Measurements from ENCODE around the gene MTO1.
"Not testable (repeated sequence)": the region's sequence is repeated elsewhere in the genome, so short reads cannot be mapped to it uniquely, and the experiment has no call there.

MTO1 gene

DNA sequence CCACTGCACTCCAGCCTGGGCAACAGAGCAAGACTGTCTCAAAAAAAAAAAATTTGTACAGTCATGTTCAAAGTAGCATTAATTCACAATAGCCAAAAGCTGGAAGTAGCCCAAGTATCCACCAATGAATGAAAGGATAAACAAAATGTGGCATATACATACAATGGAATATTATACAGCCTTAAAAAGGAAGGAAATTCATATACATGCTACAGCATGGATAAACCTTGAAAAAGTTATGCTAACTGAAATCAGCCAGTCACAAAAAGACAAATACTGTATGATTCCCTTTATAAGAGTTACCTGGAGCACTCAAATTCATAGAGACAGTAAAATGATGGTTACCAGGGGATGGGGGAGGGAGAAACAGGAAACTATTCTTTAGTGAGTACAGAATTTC is 43.6 kb downstream of the MTO1 start:
- DNase-seq (ENCODE audit: low read depth): no peak

DNA sequence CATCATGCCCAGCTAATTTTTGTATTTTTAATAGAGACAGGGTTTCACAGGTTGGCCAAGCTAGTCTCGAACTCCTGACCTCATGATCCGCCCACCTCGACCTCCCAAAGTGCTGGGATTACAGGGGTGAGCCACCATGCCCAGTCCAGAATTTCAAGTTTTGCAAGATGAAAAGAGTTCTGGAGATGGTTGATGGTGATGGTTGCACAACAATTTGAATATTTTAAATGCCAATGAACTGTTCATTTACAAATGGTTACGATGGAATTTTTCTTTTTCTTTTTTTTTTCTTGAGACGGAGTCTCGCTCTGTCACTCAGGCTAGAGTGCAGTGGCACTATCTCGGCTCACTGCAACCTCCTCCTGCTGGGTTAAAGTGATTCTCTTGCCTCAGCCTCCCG is 44.2 kb downstream of the MTO1 start:
- DNase-seq (ENCODE audit: low read depth): not testable (repeated sequence)

DNA sequence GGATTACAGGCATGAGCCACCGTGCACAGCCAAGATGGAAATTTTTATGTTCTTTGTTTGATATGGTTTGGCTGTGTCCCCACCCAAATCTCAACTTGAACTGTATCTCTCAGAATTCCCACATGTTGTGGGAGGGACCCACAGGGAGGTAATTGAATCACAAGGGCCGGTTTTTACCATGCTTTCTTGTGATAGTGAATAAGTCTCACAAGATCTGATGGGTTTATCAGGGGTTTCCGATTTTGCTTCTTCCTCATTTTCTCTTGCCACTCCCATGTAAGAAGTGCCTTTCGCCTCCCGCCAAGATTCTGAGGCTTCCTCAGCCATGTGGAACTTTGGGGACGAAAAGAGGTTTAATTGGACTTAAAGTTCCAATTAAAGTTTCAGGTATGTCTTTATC is 44.7 kb downstream of the MTO1 start:
- no peak for DNase-seq (ENCODE audit: low read depth)

DNA sequence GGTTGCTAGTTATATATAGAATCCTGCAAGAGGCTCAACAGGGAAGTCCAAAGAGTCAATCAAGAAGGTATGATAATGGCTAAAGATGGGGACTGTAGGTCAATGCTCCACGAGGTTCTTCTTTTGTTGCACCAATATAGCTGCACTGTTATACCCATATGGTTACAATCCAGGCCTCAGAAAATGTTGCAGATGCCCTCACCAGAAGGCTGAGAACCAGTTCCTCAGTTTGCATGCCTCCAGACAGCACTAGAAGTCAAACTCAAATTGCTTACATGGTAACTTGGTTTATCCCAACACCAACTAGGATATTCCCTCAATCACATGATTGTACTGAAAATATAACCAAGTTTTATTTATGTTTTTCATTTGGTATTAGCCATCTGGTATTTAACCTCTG is 47.2 kb downstream of the MTO1 start:
- DNase-seq (ENCODE audit: low read depth): no peak

DNA sequence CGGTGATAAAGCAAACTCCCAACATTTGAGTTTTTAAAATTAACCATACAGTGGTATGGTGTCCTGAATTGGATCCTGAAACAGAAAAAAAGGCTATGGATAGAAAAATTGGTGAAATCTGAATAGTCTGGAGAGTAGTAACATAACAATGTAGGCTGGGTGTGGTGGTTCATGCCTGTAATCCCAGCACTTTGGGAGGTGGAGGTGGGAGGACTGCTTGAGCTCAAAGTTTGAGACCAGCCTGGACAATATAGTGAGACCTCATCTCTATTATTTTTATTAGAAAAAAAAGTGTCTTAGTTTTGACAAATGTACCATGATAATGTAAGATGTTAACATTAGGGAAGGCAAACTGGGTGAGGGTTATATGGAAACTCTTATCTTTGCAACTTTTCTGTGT is 48.3 kb downstream of the MTO1 start:
- no peak for DNase-seq (ENCODE audit: low read depth)

DNA sequence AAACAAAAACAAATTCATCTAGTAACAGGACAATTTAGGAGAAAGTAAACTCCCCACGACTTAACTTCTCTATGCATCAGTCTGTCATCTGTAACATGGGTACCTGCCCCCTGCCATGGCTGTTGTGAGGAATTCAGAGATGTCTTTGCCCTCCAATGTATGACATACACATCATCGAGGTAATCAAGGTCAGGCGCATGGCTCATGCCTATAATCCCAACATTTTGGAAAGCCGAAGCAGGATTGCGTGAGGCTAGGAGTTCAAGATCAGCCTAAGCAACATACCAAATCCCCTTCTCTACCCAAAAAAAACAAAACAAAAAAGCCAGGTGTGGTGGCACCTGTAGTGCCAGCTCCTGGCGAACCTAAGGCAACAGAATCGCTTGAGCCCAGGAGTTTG is 50.3 kb downstream of the MTO1 start:
- DNase-seq (ENCODE audit: low read depth): no peak

DNA sequence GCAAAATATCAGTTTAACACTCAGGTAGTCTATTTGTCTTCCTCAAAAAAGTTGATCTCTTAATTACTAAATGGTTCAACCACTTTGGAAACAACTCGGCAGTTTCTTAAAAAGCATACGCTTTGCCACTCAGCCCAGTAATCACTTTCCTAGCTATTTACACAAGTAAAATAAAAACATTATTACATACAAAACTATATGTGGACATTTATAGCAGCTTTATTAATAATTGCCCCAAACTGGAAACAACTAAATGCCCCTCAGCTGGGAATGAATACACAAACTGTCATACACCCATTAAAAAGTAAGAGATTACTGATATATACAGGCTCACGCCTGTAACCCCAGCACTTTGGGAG is 51.9 kb downstream of the MTO1 start:
- no peak for DNase-seq (ENCODE audit: low read depth)

DNA sequence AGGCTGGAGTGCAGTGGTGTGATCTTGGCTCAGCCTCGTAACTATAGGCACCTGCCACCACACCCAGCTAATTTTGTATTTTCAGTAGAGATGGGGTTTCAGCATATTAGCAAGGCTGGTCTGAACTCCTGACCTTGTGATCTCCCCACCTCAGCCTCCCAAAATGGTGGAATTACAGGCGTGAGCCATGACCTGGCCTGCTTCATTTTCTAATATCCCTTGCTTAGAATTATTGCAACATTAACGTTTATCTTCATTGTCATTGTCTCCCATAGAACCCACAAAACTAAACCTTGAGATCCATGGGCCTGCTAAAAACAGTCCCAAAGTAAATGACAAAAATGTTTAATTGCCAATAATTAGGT is 53.2 kb downstream of the MTO1 start:
- peak; percentile 40 for DNase-seq (ENCODE audit: low read depth)

DNA sequence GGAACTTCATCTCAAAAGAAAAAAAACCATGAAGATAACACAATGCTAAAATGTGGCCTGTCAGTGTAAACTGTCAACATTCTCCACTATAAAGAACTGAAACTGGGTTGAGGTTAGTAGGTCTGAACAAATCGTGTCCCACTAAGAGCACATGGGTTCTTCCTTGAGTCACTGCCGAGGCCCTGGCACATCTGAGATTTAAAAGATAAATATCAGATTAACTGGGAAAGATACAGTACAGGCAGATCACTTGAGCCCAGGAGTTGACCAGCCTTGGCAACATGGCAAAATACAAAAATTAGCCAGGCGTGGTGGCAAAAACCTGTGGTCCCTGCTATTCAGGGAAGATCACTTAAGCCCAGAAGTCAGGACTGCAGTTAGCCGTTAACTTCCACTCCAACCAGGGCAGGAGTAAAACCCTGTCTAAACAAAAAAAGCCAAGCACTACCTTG is 53.7 kb downstream of the MTO1 start:
- DNase-seq (ENCODE audit: low read depth): no peak

DNA sequence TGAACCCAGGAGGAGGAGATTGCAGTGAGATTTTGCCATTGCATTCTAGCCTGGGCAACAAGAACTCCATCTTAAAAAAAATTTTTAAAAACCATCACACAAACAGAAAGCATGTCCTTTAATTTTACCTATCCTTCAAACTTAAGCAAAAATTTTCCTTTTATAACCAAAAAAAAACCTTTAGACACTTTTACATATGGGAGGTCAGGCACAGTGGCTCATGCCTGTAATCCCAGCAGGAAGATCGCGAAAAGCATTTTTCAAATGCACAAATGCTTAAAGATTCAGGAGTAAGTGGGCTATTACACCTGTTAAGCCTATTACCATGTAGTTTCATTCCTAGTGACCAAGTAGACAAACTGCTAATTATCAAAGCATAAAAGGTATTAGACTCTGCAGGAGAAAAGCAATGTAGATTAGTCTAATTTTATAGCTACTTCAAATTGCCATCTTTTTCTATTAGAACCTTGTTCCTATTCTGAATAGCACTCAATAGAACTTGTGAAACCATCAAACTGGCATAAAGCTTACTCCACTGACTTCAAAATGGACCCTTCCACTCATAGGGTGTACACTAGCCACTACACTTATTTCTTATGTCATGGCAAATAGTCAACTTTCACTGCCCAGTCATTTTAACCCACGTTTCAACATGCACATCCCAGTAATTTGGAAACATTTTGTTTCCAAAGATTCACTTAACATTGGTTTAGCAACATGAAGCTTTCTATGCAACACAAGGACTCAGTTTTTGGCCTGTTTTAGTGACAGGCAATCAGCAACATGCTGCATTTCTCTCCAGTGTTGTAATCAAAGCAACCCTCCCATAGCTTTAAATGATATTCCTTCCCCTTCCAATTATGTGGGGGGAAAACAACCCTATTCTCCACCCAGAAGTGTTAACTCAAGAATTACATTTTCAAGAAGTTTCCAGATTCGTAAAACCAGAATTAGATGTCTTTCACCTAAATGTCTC is 55.3 kb downstream of the MTO1 start:
- no peak for DNase-seq (ENCODE audit: low read depth)

DNA sequence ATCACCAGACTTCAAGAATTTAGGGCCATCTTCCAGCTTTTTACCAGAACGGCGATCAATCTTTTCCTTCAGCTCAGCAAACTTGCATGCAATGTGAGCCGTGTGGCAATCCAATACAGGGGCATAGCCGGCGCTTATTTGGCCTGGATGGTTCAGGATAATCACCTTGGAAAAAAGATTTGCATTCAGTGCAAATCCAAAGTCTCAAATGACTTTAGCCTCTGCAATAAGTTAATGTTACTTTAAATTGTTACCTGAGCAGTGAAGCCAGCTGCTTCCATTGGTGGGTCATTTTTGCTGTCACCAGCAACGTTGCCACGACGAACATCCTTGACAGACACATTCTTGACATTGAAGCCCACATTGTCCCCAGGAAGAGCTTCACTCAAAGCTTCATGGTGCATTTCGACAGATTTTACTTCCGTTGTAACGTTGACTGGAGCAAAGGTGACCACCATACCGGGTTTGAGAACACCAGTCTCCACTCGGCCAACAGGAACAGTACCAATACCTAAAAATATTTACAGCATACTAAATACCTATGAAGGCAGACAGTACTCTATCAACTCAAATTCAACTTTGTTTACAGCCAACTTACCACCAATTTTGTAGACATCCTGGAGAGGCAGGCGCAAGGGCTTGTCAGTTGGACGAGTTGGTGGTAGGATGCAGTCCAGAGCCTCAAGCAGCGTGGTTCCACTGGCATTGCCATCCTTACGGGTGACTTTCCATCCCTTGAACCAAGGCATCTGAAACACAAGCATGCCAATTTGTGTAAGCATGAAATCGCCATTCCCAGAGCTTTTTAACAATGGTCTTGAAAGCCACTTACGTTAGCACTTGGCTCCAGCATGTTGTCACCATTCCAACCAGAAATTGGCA is 56.8 kb downstream of the MTO1 start:
- not testable (repeated sequence) for DNase-seq (ENCODE audit: low read depth)

DNA sequence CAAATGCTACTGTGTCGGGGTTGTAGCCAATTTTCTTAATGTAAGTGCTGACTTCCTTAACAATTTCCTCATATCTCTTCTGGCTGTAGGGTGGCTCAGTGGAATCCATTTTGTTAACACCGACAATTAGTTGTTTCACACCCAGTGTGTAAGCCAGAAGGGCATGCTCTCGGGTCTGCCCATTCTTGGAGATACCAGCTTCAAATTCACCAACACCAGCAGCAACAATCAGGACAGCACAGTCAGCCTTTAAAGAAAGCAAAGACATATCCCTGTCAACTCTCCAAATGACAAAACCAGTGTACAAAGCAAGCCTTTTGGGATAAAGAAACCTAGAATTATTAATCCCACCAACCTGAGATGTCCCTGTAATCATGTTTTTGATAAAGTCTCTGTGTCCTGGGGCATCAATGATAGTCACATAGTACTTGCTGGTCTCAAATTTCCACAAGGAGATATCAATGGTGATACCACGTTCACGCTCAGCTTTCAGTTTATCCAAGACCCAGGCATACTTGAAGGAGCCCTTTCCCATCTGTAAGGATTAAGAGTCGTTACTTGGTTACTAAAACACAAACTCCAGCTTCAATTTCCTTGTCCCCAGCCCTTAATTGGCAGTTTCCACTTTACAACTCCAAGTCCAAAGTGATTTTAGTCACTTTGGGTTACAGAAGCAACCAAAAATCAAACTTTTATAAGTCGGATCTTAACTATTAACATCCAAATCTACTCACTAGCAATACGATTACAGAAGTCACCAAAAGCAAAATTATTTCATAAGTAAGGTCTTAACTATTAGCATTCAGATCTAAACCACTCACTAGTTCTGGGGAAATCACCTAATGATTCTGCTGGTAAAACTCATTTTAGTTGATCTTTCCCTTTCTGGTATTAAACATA is 57.7 kb downstream of the MTO1 start:
- not testable (repeated sequence) for DNase-seq (ENCODE audit: low read depth)

DNA sequence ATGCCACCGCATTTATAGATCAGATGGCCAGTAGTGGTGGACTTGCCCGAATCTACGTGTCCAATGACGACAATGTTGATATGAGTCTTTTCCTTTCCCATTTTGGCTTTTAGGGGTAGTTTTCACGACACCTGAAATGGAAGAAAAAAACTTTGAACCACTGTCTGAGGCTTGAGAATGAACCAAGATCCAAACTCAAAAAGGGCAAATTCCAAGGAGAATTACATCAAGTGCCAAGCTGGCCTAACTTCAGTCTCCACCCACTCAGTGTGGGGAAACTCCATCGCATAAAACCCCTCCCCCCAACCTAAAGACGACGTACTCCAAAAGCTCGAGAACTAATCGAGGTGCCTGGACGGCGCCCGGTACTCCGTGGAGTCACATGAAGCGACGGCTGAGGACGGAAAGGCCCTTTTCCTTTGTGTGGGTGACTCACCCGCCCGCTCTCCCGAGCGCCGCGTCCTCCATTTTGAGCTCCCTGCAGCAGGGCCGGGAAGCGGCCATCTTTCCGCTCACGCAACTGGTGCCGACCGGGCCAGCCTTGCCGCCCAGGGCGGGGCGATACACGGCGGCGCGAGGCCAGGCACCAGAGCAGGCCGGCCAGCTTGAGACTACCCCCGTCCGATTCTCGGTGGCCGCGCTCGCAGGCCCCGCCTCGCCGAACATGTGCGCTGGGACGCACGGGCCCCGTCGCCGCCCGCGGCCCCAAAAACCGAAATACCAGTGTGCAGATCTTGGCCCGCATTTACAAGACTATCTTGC is 58.6 kb downstream of the MTO1 start:
- peak; percentile 71 for DNase-seq (ENCODE audit: low read depth)

DNA sequence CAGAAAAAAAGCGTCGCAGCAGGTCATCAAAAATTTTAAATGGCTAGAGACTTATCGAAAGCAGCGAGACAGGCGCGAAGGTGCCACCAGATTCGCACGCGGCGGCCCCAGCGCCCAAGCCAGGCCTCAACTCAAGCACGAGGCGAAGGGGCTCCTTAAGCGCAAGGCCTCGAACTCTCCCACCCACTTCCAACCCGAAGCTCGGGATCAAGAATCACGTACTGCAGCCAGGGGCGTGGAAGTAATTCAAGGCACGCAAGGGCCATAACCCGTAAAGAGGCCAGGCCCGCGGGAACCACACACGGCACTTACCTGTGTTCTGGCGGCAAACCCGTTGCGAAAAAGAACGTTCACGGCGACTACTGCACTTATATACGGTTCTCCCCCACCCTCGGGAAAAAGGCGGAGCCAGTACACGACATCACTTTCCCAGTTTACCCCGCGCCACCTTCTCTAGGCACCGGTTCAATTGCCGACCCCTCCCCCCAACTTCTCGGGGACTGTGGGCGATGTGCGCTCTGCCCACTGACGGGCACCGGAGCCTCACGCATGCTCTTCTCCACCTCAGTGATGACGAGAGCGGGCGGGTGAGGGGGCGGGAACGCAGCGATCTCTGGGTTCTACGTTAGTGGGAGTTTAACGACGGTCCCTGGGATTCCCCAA is 59.3 kb downstream of the MTO1 start, which contains the start of gene EEF1A1:
EEF1A1 (minus strand) TSS at position 345 of the 663 bp plus-strand sequence. CDS start 1,006 bp downstream, outside the sequence.
- DNase-seq (ENCODE audit: low read depth): peak; percentile 99

DNA sequence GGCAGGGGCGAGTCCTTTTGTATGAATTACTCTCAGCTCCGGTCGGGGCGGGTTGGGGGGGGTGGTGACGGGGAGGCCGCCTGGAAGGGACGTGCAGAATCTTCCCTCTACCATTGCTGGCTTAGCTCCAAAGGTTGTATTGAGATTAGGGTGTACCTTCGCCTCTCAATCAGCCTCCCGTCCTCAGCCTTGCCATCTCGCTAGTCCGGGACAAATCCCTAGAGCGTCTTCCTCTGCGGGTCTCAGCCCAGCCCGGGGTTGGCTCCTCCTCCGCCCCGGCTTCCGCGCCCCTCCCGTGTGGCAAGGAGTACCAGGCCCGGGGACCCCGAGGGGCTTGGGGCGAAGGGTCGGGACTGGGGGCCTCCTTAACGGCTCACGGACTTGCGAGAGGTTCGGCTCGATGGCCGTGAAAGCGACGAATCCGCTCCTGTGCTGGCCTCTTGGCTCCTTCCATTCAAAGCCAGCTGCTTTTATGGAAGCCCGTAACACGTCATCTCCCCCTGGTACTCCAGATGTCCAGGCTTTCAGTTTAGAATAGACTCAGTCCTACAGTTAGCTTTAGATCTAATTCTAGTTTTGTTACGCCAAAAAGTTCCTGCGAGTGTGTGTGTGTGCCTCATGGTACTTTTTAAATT is 59.9 kb downstream of the MTO1 start:
- peak; percentile 73 for DNase-seq (ENCODE audit: low read depth)

DNA sequence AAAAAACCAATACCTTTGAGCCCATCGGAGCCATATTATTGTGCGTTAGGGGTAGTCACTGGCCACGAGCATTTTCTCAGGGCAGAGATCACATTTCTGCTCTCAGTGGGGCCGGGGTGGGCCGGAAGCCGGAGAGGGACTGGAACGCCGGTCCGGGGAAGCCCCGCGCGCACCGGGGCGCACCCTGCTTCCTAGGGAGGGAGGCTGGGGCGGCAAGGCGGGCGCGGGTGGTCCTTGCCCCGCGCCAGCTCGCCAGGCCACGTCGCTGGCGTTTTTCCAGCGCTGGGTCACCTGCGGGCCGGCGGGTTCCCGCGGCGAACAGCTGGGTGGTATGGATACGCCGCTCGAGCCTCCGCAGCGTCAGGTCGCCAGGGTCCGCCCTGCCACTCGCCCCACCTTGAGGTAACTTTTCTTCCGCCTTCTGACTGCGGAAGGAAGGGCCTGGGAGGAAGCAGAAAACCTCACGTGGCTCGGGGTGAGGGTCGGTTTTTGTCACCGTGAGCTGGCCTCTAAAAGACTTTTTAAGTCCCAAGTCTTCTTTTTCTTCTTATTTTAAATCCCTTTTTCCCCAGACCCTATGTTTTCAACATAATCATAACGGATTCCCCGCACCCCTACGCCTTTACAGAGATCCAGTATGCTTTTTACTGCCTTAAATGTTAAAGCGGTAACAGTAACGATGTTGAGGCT is 62.0 kb downstream of the MTO1 start:
- DNase-seq (ENCODE audit: low read depth): peak; percentile 76

DNA sequence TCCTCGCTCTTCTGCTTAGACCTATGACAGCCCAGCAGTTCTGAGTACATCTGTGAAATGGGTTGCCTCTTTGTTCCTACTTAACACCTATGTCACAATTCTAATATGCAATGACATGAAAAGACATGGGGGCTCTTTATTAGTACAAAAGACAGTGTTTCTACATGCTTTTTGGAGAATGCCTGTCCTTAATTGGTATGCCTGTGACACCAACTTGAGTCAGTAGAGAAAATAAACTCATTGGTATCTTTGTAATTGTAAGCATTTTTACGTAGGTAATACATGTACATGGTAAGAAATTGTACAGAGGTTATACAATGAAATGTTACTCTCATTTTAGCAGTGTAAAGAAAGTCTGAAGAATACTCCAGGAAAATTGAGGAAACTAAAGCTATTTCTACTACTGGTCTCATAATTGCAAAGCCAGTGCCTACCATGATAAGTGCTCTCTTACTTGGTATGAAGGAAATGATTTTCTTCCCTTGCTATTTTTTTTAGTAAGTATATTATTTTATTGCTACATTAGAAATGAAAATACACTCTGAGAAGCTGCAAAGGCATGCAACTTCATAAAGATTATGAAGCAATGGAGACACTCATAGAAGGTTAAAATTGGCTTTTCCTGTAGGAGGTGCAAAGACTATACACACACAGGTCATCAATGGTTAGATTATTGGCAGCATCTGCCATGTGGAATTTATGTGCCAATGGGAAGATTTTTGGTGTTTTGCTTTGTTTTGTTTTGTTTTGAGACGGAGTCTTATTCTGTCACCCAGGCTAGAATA is 64.2 kb downstream of the MTO1 start:
- DNase-seq (ENCODE audit: low read depth): no peak

DNA sequence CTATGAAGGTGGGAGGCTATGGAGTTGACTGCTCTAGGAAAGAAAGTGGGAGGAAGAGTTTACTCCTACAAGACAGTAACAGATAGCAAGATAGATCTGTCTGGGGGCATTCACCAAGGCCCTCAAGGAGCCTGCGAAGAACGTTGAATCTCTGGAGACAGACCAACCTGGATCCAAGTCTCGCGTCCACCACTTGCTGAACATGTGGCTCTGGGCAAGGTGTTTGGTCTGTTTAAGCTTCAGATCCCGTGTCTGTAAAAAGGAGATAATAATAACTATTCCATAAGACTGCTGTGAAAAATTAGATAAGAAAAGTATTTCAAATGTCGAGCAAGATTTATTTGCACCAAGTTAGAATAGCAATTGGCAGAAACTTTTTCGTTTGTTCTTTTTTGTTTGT is 67.4 kb downstream of the MTO1 start:
- DNase-seq (ENCODE audit: low read depth): no peak

DNA sequence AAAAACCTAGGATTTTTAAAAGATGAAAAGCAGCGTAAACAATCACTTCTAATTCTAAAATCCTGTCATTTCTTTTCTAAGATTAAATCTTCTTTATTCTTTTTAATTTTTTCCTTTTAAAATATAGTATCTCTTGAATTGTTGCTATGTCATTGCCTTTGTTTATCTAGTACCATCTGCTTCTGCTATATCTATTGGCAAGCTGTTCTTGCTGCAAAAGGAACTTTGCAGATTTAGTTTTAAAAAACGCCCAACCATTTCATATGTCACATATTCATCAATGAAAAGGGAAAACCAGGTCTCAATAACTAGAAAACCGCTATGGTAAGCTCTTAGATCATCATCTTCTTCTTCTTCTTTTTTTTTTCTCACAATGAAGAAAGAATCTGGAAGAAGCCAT is 70.8 kb downstream of the MTO1 start:
- no peak for DNase-seq (ENCODE audit: low read depth)
